Common myeloid progenitor, CD34-positive (primary cell): ENCODE results near the gene RUNX2.

ENCODE experiments used
- CTCF ChIA-PET: fragments of 350-600 bp; sonication (Branson Sonifier 250); formaldehyde crosslinking; loops from one replicate; lab custom pipeline; 2021; ENCODE audit warnings: antibody characterized with exemption; lab: Charles Lee
- POLR2A ChIA-PET: fragments of 350-600 bp; sonication (Branson Sonifier 250); formaldehyde crosslinking; loops from one replicate; lab custom pipeline; 2021; ENCODE audit warnings: antibody characterized with exemption; lab: Charles Lee
- DNase-seq, 3 donors: peaks; one replicate each; pipeline versions ENCODE4 v3.0.0 to v3.0.0-alpha.2; 2013
- H3K27ac ChIP-seq, 2 experiments: 1 replicate in 1 of 2; 2 replicates in 1 of 2; pipeline ENCODE4 v1.7.0; 2013; ENCODE audit warnings: inconsistent platforms in 2 of 2, low read length in 2 of 2, mild to moderate bottlenecking in 2 of 2, low read depth in 1 of 2, moderate library complexity in 1 of 2; ENCODE audit not compliant: severe bottlenecking in 2 of 2, insufficient read depth in 1 of 2, poor library complexity in 1 of 2
- H3K27me3 ChIP-seq, 5 experiments: replicated peaks in 2 of 5; 1 replicate in 3 of 5; 2 replicates in 2 of 5; pipeline versions ENCODE4 v1.6.1 to v1.7.0; 2013; ENCODE audit warnings: low read length in 4 of 5, mild to moderate bottlenecking in 2 of 5, moderate library complexity in 2 of 5, inconsistent platforms in 1 of 5; ENCODE audit not compliant: insufficient read depth in 5 of 5, control insufficient read depth in 4 of 5
- H3K36me3 ChIP-seq, 4 experiments: 1 replicate in 2 of 4; 2 replicates in 2 of 4; pipeline versions ENCODE4 v1.6.1 to v1.7.0; 2013; ENCODE audit warnings: low read length in 3 of 4, control low read depth in 1 of 4, mild to moderate bottlenecking in 1 of 4; ENCODE audit not compliant: control insufficient read depth in 4 of 4, insufficient read depth in 4 of 4
- H3K4me1 ChIP-seq, 4 experiments: 1 replicate in 3 of 4; 2 replicates in 1 of 4; pipeline versions ENCODE4 v1.6.1 to v1.7.1; 2013; ENCODE audit warnings: low read length in 3 of 4, mild to moderate bottlenecking in 3 of 4, control low read depth in 1 of 4, inconsistent platforms in 1 of 4, moderate library complexity in 1 of 4; ENCODE audit not compliant: control insufficient read depth in 4 of 4, insufficient read depth in 4 of 4; ENCODE audit errors: control extremely low read depth in 1 of 4
- H3K4me3 ChIP-seq, 7 experiments: 1 replicate in 4 of 7; 2 replicates in 3 of 7; pipeline versions ENCODE4 v1.5.1 to v1.7.0; 2013; ENCODE audit warnings: mild to moderate bottlenecking in 7 of 7, low read length in 6 of 7, moderate library complexity in 6 of 7, inconsistent platforms in 2 of 7, low read depth in 2 of 7, control low read depth in 1 of 7; ENCODE audit not compliant: insufficient read depth in 4 of 7, control insufficient read depth in 1 of 7; ENCODE audit errors: extremely low read depth in 1 of 7
- H3K9me3 ChIP-seq, 5 experiments: 1 replicate in 4 of 5; 2 replicates in 1 of 5; pipeline versions ENCODE4 v1.6.1 to v1.7.1; 2013; ENCODE audit warnings: low read length in 4 of 5, mild to moderate bottlenecking in 2 of 5, inconsistent platforms in 1 of 5, low read depth in 1 of 5, moderate library complexity in 1 of 5; ENCODE audit not compliant: control insufficient read depth in 4 of 5, insufficient read depth in 2 of 5; ENCODE audit errors: control extremely low read depth in 1 of 5
- WGBS: methylation state at CpG from one replicate; pipeline ENCODE4 v1.1.5; 2013; ENCODE audit not compliant: insufficient coverage; 5-methylcytosine and 5-hydroxymethylcytosine counted together

Gene RUNX2

DNA sequence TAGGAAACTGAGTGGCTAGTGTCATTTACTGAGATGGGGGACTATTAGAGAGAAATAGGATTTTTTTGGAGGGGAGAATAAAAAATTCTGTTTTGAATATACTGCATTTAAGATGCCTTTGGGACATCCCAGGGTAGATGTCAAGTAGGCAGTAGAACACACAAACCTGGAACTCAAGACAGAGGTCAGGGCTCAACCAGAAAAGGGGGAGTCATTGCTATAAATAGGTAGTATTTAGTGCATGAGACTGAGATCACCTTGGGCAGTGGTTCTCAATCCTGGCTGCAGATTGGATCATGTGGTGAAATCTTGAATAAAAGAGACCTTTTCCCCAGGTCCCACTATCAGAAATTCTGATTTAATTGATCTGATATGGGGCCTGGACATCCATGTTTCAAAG, 160.1 kb downstream of the RUNX2 start:
- H3K27ac ChIP-seq, result no peak overlapping the region
- H3K9me3 ChIP-seq, result no peaks in the 10 kb centered on the region
- peaks cover 4 to 32% (median 9%) of the 10 kb centered on the region in 4 experiments for H3K36me3 ChIP-seq
- ChIA-PET CTCF (no interaction called here), POLR2A (interaction anchor here (0.6 to 0.9 kb wide), 2 partner anchors 8 to 24 kb away, joined by 3 read pairs; no protein-coding TSS in a partner anchor)
- no peak for DNase-seq
- peaks cover 3 to 24% (median 14%) of the 10 kb centered on the region in 4 experiments for H3K4me1 ChIP-seq
- no peaks in the 10 kb centered on the region for H3K27me3 ChIP-seq
- H3K4me3 ChIP-seq, result no peak overlapping the region

- ChIA-PET POLR2A (interaction anchor here (0.9 kb wide), 1 partner anchor 9 kb away, joined by 3 read pairs; no protein-coding TSS in a partner anchor), CTCF (no interaction called here)
- Histone ChIP-seq H3K27ac (no peak overlapping the region), H3K4me3 (no peak overlapping the region), H3K27me3 (no peaks in the 10 kb centered on the region), H3K36me3 (peaks cover 4 to 30% (median 9%) of the 10 kb centered on the region in 4 experiments), H3K9me3 (no peaks in the 10 kb centered on the region), H3K4me1 (peaks cover 5 to 30% (median 18%) of the 10 kb centered on the region in 4 experiments)
- DNase-seq, result peak in 2 of 3 donors; percentile 31 to 61
- 86% methylated on average over 1 of the region's 2 CpGs for WGBS
These were observed 160.8 kb downstream of the RUNX2 start for GRCh38 chr6:45488889-45489288.

DNA sequence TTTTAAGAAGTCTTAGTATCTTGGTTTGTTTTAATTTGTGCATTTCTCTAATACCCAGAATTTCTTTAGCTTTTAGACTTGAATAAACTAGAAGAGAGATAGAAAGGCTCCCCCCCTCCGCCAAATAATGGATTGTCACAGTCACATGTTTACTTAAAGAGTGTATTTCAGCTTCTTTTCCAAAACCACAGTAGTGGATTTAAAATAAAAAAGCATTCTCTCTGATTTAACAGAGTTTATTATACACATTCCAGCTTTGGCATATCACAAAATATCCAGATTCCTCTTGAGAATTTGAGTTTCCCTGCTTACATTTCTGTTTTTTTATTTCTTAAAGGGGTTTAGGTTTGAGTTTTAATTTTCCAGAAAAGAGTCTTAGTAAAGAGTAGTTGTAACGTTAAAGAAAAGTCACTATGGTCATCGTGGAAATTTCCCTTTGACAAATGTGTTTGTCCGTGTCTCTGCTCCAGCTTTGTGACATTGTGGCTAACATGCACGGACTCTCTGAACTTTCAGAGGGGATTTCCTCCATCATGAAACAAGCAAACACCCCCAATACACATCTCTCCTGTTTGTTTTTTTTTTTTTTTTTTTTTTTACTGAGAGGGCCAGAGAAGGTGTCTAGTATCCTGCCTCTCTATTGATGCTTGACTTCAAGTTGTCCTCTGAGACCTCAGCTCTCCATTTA, 163.1 kb downstream of the RUNX2 start:
- ChIA-PET POLR2A (no interaction called here), CTCF (interaction anchor here (1.2 to 1.7 kb wide), 3 partner anchors 8 to 16 kb away, joined by 3 to 7 read pairs (median 4); no protein-coding TSS in a partner anchor)
- no peaks in the 10 kb centered on the region for H3K9me3 ChIP-seq
- peaks cover 4 to 30% (median 9%) of the 10 kb centered on the region in 4 experiments for H3K36me3 ChIP-seq
- H3K4me3 ChIP-seq, result no peak overlapping the region
- no CpG with 5 or more reads among the region's 5 CpGs for WGBS
- no peaks in the 10 kb centered on the region for H3K27me3 ChIP-seq
- H3K27ac ChIP-seq, result no peak overlapping the region
- no peak for DNase-seq
- H3K4me1 ChIP-seq, result peaks cover 26 to 53% (median 41%) of the 10 kb centered on the region in 4 experiments

DNA sequence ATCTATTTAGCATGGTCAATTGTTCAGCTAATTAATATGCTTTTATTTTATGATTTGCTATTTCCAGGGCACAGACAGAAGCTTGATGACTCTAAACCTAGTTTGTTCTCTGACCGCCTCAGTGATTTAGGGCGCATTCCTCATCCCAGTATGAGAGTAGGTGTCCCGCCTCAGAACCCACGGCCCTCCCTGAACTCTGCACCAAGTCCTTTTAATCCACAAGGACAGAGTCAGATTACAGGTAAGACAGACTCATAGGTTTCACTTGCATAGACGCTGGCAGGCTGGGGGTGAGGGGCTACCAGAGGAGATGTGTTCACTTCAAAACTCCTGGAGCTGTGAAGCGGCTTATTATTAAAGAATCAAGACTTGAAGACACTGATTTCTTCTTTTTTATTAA, 163.7 kb downstream of the RUNX2 start:
- Histone ChIP-seq H3K36me3 (peaks cover 4 to 27% (median 9%) of the 10 kb centered on the region in 4 experiments), H3K4me3 (no peak overlapping the region), H3K9me3 (no peaks in the 10 kb centered on the region), H3K27me3 (no peaks in the 10 kb centered on the region), H3K27ac (no peak overlapping the region), H3K4me1 (peaks cover 32 to 55% (median 47%) of the 10 kb centered on the region in 4 experiments)
- ChIA-PET CTCF (interaction anchor here (1.2 kb wide), 2 partner anchors 10 to 17 kb away, joined by 3 to 4 read pairs; no protein-coding TSS in a partner anchor), POLR2A (no interaction called here)
- no peak for DNase-seq
- 100% methylated on average over 3 of the region's 6 CpGs for WGBS

DNA sequence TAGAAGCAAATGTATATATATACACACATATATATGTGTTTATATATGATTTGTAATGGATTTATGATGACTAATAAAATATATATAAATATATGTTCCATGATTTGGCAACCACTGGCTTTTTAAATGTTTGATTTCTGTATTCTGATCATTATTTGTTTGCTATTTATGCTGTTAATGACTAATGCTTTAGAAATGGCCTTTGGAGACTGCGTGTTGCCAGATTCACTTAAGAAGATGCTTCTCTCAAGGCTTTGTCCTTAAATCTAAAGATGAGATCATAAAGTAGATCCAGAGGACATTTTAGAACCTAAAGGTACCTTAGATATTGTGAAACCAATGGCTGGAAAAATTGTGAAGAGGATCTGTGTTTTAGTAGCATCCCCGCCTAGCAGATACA, 165.6 kb downstream of the RUNX2 start:
- 100% methylated on average over 1 of the region's 2 CpGs for WGBS
- no peak for DNase-seq
- Histone ChIP-seq H3K4me1 (peaks cover 41 to 65% (median 58%) of the 10 kb centered on the region in 4 experiments), H3K27ac (no peak overlapping the region), H3K4me3 (peak overlapping the region in 1 of 7 experiments; percentile 3), H3K27me3 (no peaks in the 10 kb centered on the region), H3K9me3 (no peaks in the 10 kb centered on the region), H3K36me3 (peaks cover 4 to 23% (median 9%) of the 10 kb centered on the region in 4 experiments)
- POLR2A ChIA-PET, result interaction anchor here (0.6 kb wide), 2 partner anchors 21 to 69 kb away, joined by 4 read pairs; no protein-coding TSS in a partner anchor
- CTCF ChIA-PET, result interaction anchor here (0.6 to 1.6 kb wide), 2 partner anchors 39 to 430 kb away, joined by 3 read pairs; no protein-coding TSS in a partner anchor

- H3K4me1 ChIP-seq, result peaks cover 41 to 68% (median 64%) of the 10 kb centered on the region in 4 experiments
- 27% methylated on average over 2 of the region's 3 CpGs for WGBS
These were observed 166.4 kb downstream of the RUNX2 start for GRCh38 chr6:45494416-45495135.

More at GRCh38 chr6:45494416-45495135, 166.4 kb downstream of the RUNX2 start:
- H3K27me3 ChIP-seq, result no peaks in the 10 kb centered on the region
- peak in 2 of 3 donors; percentile 49 to 67 for DNase-seq
- POLR2A ChIA-PET, result interaction anchor here (0.6 to 1.1 kb wide), 2 partner anchors 41 to 169 kb away, joined by 3 read pairs; no protein-coding TSS in a partner anchor
- peaks cover 4 to 20% (median 9%) of the 10 kb centered on the region in 4 experiments for H3K36me3 ChIP-seq
- CTCF ChIA-PET, result interaction anchor here (1.2 to 1.3 kb wide), 2 partner anchors 57 to 68 kb away, joined by 3 read pairs; no protein-coding TSS in a partner anchor
- H3K27ac ChIP-seq, result peak overlapping the region; percentile 29 to 74
- no peaks in the 10 kb centered on the region for H3K9me3 ChIP-seq
- peak overlapping the region in 3 of 7 experiments; percentile 35 to 61 (median 44) for H3K4me3 ChIP-seq
